HG02678 (cell line): ENCODE data around the gene BORCS5.
"Not testable (repeated sequence)": the region's sequence is repeated elsewhere in the genome, so short reads cannot be mapped to it uniquely, and the experiment has no call there.

ENCODE experiments used
- ATAC-seq: cut with Tn5 transposase; IDR thresholded peaks from one replicate; pipeline ENCODE4 v1.9.1; 2021; ENCODE audit warnings: mild to moderate bottlenecking, moderate library complexity; ENCODE audit not compliant: unreplicated experiment

BORCS5 gene

GRCh38 chr12:12392413-12392812, 35.5 kb downstream of the BORCS5 start:
- ATAC-seq = no peak

GRCh38 chr12:12393171-12393570, 36.3 kb downstream of the BORCS5 start:
- no peak for ATAC-seq

- ATAC-seq = no peak
Measured at GRCh38 chr12:12396694-12397093, 39.8 kb downstream of the BORCS5 start.

- no peak for ATAC-seq
Measured at GRCh38 chr12:12397184-12397583, 40.3 kb downstream of the BORCS5 start.

- no peak for ATAC-seq
Measured at GRCh38 chr12:12398026-12398859, 41.4 kb downstream of the BORCS5 start.

GRCh38 chr12:12399161-12399560, 42.3 kb downstream of the BORCS5 start:
- ATAC-seq = no peak

GRCh38 chr12:12399776-12400305, 43.0 kb downstream of the BORCS5 start:
- ATAC-seq = no peak

- ATAC-seq = no peak
Measured at GRCh38 chr12:12400793-12401192, 43.9 kb downstream of the BORCS5 start.

GRCh38 chr12:12403264-12404248, 46.7 kb downstream of the BORCS5 start:
- ATAC-seq = no peak

GRCh38 chr12:12404297-12404696, 47.4 kb downstream of the BORCS5 start:
- no peak for ATAC-seq

- ATAC-seq = no peak
Measured at GRCh38 chr12:12405882-12406281, 49.0 kb downstream of the BORCS5 start.

GRCh38 chr12:12406762-12407161, 49.9 kb downstream of the BORCS5 start:
- no peak for ATAC-seq

- no peak for ATAC-seq
Measured at GRCh38 chr12:12408265-12408690, 51.4 kb downstream of the BORCS5 start.

GRCh38 chr12:12409337-12409736, 52.5 kb downstream of the BORCS5 start:
- not testable (repeated sequence) for ATAC-seq

- no peak for ATAC-seq
Measured at GRCh38 chr12:12415886-12416285, 59.0 kb downstream of the BORCS5 start.

GRCh38 chr12:12419165-12419564, 62.3 kb downstream of the BORCS5 start:
- ATAC-seq = not testable (repeated sequence)

- no peak for ATAC-seq
Measured at GRCh38 chr12:12423367-12423766, 66.5 kb downstream of the BORCS5 start.

- no peak for ATAC-seq
Measured at GRCh38 chr12:12425001-12425400, 68.1 kb downstream of the BORCS5 start.

- no peak for ATAC-seq
Measured at GRCh38 chr12:12425616-12426015, 68.7 kb downstream of the BORCS5 start.

GRCh38 chr12:12427568-12427967, 70.7 kb downstream of the BORCS5 start:
- ATAC-seq = no peak

- ATAC-seq = no peak
Measured at GRCh38 chr12:12428047-12428446, 71.2 kb downstream of the BORCS5 start.
